ENCODE data around the gene STARD5. TPM values are rescaled to one million over a fixed set of nuclear protein-coding genes. Genes with fewer than 3 reads are reported as not detected.

Gene STARD5
- total and polyA plus RNA-seq, 2 of the 4 experiments (the other 2 are of a cell fraction) = 5.0 to 22.8 TPM

DNA sequence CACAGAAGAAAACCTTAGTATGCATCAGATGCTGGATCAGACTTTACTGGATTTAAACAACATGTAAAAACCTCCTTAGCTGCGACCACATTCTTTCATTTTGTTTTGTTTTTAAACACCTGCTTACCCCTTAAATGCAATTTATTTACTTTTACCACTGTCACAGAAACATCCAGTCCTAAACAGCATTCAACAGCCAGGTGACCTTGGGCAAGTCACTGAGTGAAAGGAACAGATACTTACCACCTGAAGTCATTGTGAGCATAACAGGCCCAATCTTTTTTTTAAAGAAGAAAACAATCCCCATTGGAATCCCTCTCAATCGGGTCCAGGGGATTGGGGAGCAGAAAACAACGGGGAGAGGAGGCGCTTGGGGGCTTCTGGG lies 390 bp downstream of the STARD5 start:
- H3K9me3 ChIP-seq (ENCODE audit: control insufficient read depth, insufficient read depth, low read length) = no peaks in the 10 kb centered on the region
- in situ Hi-C loops (cut with MboI; ENCODE audit: low sequenced_read_pairs) = no loop called here
- H3K23ac ChIP-seq (ENCODE audit: low read depth, low read length) = peak overlapping the region; percentile 76
- H3K14ac ChIP-seq (replicated peaks; ENCODE audit: low read depth, low read length) = peak overlapping the region; percentile 75
- H3K79me1 ChIP-seq (ENCODE audit: low read depth in 1 of 2, low read length in 2 of 2) = peaks cover 12 to 37% of the 10 kb centered on the region in 2 experiments
- peak overlapping the region; percentile 81 for H3K4me3 ChIP-seq (ENCODE audit: insufficient read depth, low read depth, low read length)
- TF ChIP-seq RFX5 (IDR thresholded peaks at IDR 0.05; ENCODE audit: low read depth, low read length) (no peak), SMC3 (IDR thresholded peaks at IDR 0.05; ENCODE audit: low read depth, low read length) (no peak), RAD21 (IDR thresholded peaks at IDR 0.05; ENCODE audit: low read length) (no peak)
- TF ChIP-seq, protein P1, sequence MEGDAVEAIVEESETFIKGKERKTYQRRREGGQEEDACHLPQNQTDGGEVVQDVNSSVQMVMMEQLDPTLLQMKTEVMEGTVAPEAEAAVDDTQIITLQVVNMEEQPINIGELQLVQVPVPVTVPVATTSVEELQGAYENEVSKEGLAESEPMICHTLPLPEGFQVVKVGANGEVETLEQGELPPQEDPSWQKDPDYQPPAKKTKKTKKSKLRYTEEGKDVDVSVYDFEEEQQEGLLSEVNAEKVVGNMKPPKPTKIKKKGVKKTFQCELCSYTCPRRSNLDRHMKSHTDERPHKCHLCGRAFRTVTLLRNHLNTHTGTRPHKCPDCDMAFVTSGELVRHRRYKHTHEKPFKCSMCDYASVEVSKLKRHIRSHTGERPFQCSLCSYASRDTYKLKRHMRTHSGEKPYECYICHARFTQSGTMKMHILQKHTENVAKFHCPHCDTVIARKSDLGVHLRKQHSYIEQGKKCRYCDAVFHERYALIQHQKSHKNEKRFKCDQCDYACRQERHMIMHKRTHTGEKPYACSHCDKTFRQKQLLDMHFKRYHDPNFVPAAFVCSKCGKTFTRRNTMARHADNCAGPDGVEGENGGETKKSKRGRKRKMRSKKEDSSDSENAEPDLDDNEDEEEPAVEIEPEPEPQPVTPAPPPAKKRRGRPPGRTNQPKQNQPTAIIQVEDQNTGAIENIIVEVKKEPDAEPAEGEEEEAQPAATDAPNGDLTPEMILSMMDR (conservative IDR thresholded peaks at IDR 0.05; ENCODE audit: low read depth, low read length) = no peak
- TF ChIP-seq, protein P2, sequence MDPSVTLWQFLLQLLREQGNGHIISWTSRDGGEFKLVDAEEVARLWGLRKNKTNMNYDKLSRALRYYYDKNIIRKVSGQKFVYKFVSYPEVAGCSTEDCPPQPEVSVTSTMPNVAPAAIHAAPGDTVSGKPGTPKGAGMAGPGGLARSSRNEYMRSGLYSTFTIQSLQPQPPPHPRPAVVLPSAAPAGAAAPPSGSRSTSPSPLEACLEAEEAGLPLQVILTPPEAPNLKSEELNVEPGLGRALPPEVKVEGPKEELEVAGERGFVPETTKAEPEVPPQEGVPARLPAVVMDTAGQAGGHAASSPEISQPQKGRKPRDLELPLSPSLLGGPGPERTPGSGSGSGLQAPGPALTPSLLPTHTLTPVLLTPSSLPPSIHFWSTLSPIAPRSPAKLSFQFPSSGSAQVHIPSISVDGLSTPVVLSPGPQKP (IDR thresholded peaks at IDR 0.05; ENCODE audit: borderline replicate concordance, low read depth, low read length) = no peak
- TF ChIP-seq, protein P3, sequence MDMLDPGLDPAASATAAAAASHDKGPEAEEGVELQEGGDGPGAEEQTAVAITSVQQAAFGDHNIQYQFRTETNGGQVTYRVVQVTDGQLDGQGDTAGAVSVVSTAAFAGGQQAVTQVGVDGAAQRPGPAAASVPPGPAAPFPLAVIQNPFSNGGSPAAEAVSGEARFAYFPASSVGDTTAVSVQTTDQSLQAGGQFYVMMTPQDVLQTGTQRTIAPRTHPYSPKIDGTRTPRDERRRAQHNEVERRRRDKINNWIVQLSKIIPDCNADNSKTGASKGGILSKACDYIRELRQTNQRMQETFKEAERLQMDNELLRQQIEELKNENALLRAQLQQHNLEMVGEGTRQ (IDR thresholded peaks at IDR 0.05; ENCODE audit: low read depth, low read length) = no peak
- no peak overlapping the region; the same call in 1 of the 2 replicates for H2BK20ac ChIP-seq (ENCODE audit: low read depth, low read length)
- DNase-seq (no peak), ATAC-seq (ENCODE audit: low read depth) (no peak)
- H4K91ac ChIP-seq (ENCODE audit: insufficient read depth, low read depth, low read length) = no peak overlapping the region
- no peak overlapping the region for H3K18ac ChIP-seq (ENCODE audit: low read depth, low read length)
- no peak overlapping the region for H2AK5ac ChIP-seq (ENCODE audit: low read depth, low read length)
- peaks cover 18% of the 10 kb centered on the region for H3K36me3 ChIP-seq (ENCODE audit: control insufficient read depth, insufficient read depth, low read length)
- H2AK9ac ChIP-seq (replicated peaks; ENCODE audit: low read depth, low read length, poor library complexity) = peak overlapping the region; percentile 89
- peak overlapping the region; percentile 93 for H2AFZ ChIP-seq (replicated peaks; ENCODE audit: low read length, poor library complexity)
- peak overlapping the region; percentile 59 for H3K27ac ChIP-seq (ENCODE audit: insufficient read depth, low read length)
- H3K9ac ChIP-seq (ENCODE audit: low read depth, low read length) = peak overlapping the region; percentile 66
- dilution Hi-C loops (cut with HindIII; ENCODE audit: low sequenced_read_pairs, unreplicated experiment) = no loop called here
- no peaks in the 10 kb centered on the region for H3K27me3 ChIP-seq (ENCODE audit: control insufficient read depth, insufficient read depth, low read length)
- CTCF ChIA-PET = interaction anchor here (0.7 to 1.2 kb wide), 2 partner anchors 15 to 48 kb away, joined by 3 read pairs; no protein-coding TSS in a partner anchor
- no peak overlapping the region; the same call in 1 of the 2 replicates for H2BK120ac ChIP-seq (ENCODE audit: low read depth, low read length)
- H3K4ac ChIP-seq (ENCODE audit: low read depth, low read length) = peak overlapping the region; percentile 66; the same call in 1 of the 2 replicates
- H2BK5ac ChIP-seq (ENCODE audit: low read depth, low read length, poor library complexity, severe bottlenecking) = peak overlapping the region; percentile 64
- BruUV-seq (replicated peaks) = TSS peak; percentile 67
- H3K4me1 ChIP-seq (ENCODE audit: control insufficient read depth, insufficient read depth, low read length) = peaks cover 24% of the 10 kb centered on the region
- H4K5ac ChIP-seq (ENCODE audit: low read depth, low read length) = no peak overlapping the region
- no peak overlapping the region for H3K56ac ChIP-seq (ENCODE audit: extremely low read depth, insufficient read depth, low read length)
- peaks cover 17% of the 10 kb centered on the region for H3K9me1 ChIP-seq (ENCODE audit: insufficient read depth, low read length)
- peak overlapping the region; percentile 94 for H3K4me2 ChIP-seq (ENCODE audit: low read depth, low read length)
- no peak overlapping the region for H2BK15ac ChIP-seq (ENCODE audit: low read depth, low read length)
- WGBS, 2 experiments (ENCODE audit: extremely low coverage in 2 of 2, insufficient read length in 1 of 2) = no CpG with 5 or more reads among the region's 4 CpGs
- intact Hi-C loops (cut with micrococcal nuclease) = no loop called here
- no peaks in the 10 kb centered on the region for H4K20me1 ChIP-seq (ENCODE audit: insufficient read depth, low read length)
- no peak overlapping the region for H4K8ac ChIP-seq (ENCODE audit: low read depth in 2 of 2, low read length in 2 of 2)
- POLR2A ChIA-PET (ENCODE audit: unreplicated experiment) = no interaction called here

All from IMR-90 (cell line).